WTC11 (cell line): ENCODE results near the gene GINS1. TPM values are rescaled to one million over a fixed set of nuclear protein-coding genes. Genes with fewer than 3 reads are reported as not detected.

Experiments used
- ATAC-seq: fragments of 200-7000 bp; cut with Tn5 transposase; 2 replicates; pipeline ENCODE4 v1.10.0; 2021; ENCODE audit warnings: mild to moderate bottlenecking, moderate library complexity
- CTCF ChIA-PET: fragments of 300-600 bp; sonication (Branson Sonifier 250); formaldehyde crosslinking; loops from one replicate; lab custom pipeline; 2021; ENCODE audit warnings: antibody characterized with exemption; lab: Charles Lee
- POLR2A ChIA-PET: fragments of 350-600 bp; sonication (Branson Sonifier 250); formaldehyde crosslinking; loops from one replicate; lab custom pipeline; 2021; ENCODE audit warnings: antibody characterized with exemption; lab: Charles Lee
- DNase-seq: peaks from one replicate; pipeline ENCODE4 v3.0.0; 2021; ENCODE audit warnings: low spot score
- H3K27ac Mint-ChIP-seq: 2 replicates; pipeline ENCODE4 v1.8.0; 2021; ENCODE audit warnings: mixed read lengths
- H3K27me3 Mint-ChIP-seq: 2 replicates; pipeline ENCODE4 v1.8.0; 2021; ENCODE audit warnings: low read depth, mild to moderate bottlenecking, moderate library complexity, mixed read lengths
- H3K36me3 Mint-ChIP-seq: 2 replicates; pipeline ENCODE4 v1.8.0; 2021; ENCODE audit warnings: mixed read lengths
- H3K4me1 Mint-ChIP-seq: 2 replicates; pipeline ENCODE4 v1.8.0; 2022; ENCODE audit warnings: mixed read lengths
- H3K4me3 Mint-ChIP-seq: 2 replicates; pipeline ENCODE4 v1.8.0; 2021; ENCODE audit warnings: mild to moderate bottlenecking, moderate library complexity, mixed read lengths
- H3K9me3 Mint-ChIP-seq: 2 replicates; pipeline ENCODE4 v1.8.0; 2021; ENCODE audit warnings: mixed read lengths
- GTF2I ChIP-seq: fragments of 250-450 bp; sonication (Bioruptor Pico); conservative IDR thresholded peaks from 2 replicates; pipeline ENCODE4 v1.4.0; 2021; ENCODE audit warnings: mild to moderate bottlenecking
- IRF1 ChIP-seq: sonication (generic); formaldehyde crosslinking; IDR thresholded peaks from 2 replicates; pipeline ENCODE4 v1.8.0; 2023; ENCODE audit warnings: missing genetic modification reagents
- JAZF1 ChIP-seq: fragments of 250-450 bp; sonication (Bioruptor Pico); IDR thresholded peaks from 2 replicates; pipeline ENCODE4 v1.9.0; 2021; ENCODE audit warnings: moderate library complexity, mild to moderate bottlenecking, inconsistent platforms
- KAT7 ChIP-seq: sonication (generic); formaldehyde crosslinking; IDR thresholded peaks from 2 replicates; pipeline ENCODE4 v1.8.1; 2023; ENCODE audit warnings: missing genetic modification reagents, mild to moderate bottlenecking, borderline replicate concordance
- NFATC4 ChIP-seq: fragments of 250-450 bp; sonication (Bioruptor Pico); IDR thresholded peaks from 2 replicates; pipeline ENCODE4 v1.9.0; 2021; ENCODE audit warnings: mild to moderate bottlenecking
- NFYB ChIP-seq: sonication (generic); formaldehyde crosslinking; conservative IDR thresholded peaks from 2 replicates; pipeline ENCODE4 v1.8.0; 2022; ENCODE audit warnings: low read depth, missing genetic modification reagents
- PRDM15 ChIP-seq: sonication (generic); formaldehyde crosslinking; IDR thresholded peaks from 2 replicates; pipeline ENCODE4 v1.8.0; 2022; ENCODE audit warnings: missing genetic modification reagents
- PRRX2 ChIP-seq: fragments of 250-450 bp; sonication (Bioruptor Pico); IDR thresholded peaks from 2 replicates; pipeline ENCODE4 v1.8.0; 2021; ENCODE audit warnings: mild to moderate bottlenecking
- USF1 ChIP-seq: sonication (generic); formaldehyde crosslinking; IDR thresholded peaks from 2 replicates; pipeline ENCODE4 v1.8.0; 2022; ENCODE audit warnings: mild to moderate bottlenecking, missing genetic modification reagents
- ZMAT4 ChIP-seq: fragments of 250-450 bp; sonication (Bioruptor Pico); IDR thresholded peaks from 2 replicates; pipeline ENCODE4 v1.9.0; 2021; ENCODE audit warnings: mild to moderate bottlenecking
- ZNF281 ChIP-seq: sonication (generic); formaldehyde crosslinking; IDR thresholded peaks from 2 replicates; pipeline ENCODE4 v1.8.0; 2023; ENCODE audit warnings: mild to moderate bottlenecking, missing genetic modification reagents
- ZNF423 ChIP-seq: fragments of 250-450 bp; sonication (Bioruptor Pico); IDR thresholded peaks from 2 replicates; pipeline ENCODE4 v2.1.2; 2022; ENCODE audit warnings: mild to moderate bottlenecking, moderate library complexity
- ZNF532 ChIP-seq: fragments of 250-450 bp; sonication (Bioruptor Pico); IDR thresholded peaks from 2 replicates; pipeline ENCODE4 v1.9.0; 2021; ENCODE audit warnings: mild to moderate bottlenecking, borderline replicate concordance
- total RNA-seq: library from RNA; stranded (reverse); gene quantifications from 3 replicates; pipeline ENCODE4 v1.2.3, GENCODE V29; 2021

GINS1 gene
- total RNA-seq, 1 experiment from 2014 or later: 70.4 TPM

GRCh38 chr20:25466846-25467245 lies 59.4 kb downstream of the GINS1 start:
- H3K27me3 Mint-ChIP-seq: no peaks in the 10 kb centered on the region; the same call in 1 of the 2 replicates
- H3K4me1 Mint-ChIP-seq: peaks cover 3% of the 10 kb centered on the region; the same call in 1 of the 2 replicates
- ChIA-PET CTCF (interaction anchor here (1.5 kb wide), 1 partner anchor 9 kb away, joined by 4 read pairs; no protein-coding TSS in a partner anchor), POLR2A (no interaction called here)
- no peak overlapping the region for H3K4me3 Mint-ChIP-seq
- no peak overlapping the region for H3K27ac Mint-ChIP-seq
- DNase-seq (no peak), ATAC-seq (no peak)
- TF ChIP-seq KAT7 (CRISPR knock-in tag) (no peak), JAZF1 (CRISPR knock-in tag) (no peak), ZNF281 (CRISPR knock-in tag) (no peak)
- H3K36me3 Mint-ChIP-seq: peaks cover 37% of the 10 kb centered on the region
- no peaks in the 10 kb centered on the region for H3K9me3 Mint-ChIP-seq

GRCh38 chr20:25467441-25467840 lies 60.0 kb downstream of the GINS1 start:
- CTCF ChIA-PET: interaction anchor here (1.5 kb wide), 1 partner anchor 9 kb away, joined by 4 read pairs; no protein-coding TSS in a partner anchor

More at GRCh38 chr20:25467441-25467840, 60.0 kb downstream of the GINS1 start:
- DNase-seq (no peak), ATAC-seq (no peak)
- POLR2A ChIA-PET: no interaction called here
- no peaks in the 10 kb centered on the region; the same call in 1 of the 2 replicates for H3K27me3 Mint-ChIP-seq
- H3K36me3 Mint-ChIP-seq: peaks cover 34% of the 10 kb centered on the region
- H3K4me3 Mint-ChIP-seq: no peak overlapping the region
- H3K9me3 Mint-ChIP-seq: no peaks in the 10 kb centered on the region
- peaks cover 3% of the 10 kb centered on the region; the same call in 1 of the 2 replicates for H3K4me1 Mint-ChIP-seq
- TF ChIP-seq ZNF532 (no peak), PRDM15 (CRISPR knock-in tag) (no peak), IRF1 (CRISPR knock-in tag) (no peak), GTF2I (no peak), ZMAT4 (CRISPR knock-in tag) (no peak), USF1 (CRISPR knock-in tag) (no peak), ZNF423 (no peak), NFATC4 (CRISPR knock-in tag) (no peak), NFYB (no peak), PRRX2 (CRISPR knock-in tag) (no peak)
- no peak overlapping the region for H3K27ac Mint-ChIP-seq
